Hepatocyte (in vitro differentiated cells): ENCODE measurements around the gene STEEP1.

Experiments used
- EZH2phosphoT487 ChIP-seq: fragments of 200-600 bp; sonication (generic); IDR thresholded peaks from one replicate; pipeline ENCODE4 v1.6.1; 2018; ENCODE audit warnings: antibody characterized with exemption, mild to moderate bottlenecking, low read depth, moderate library complexity; ENCODE audit not compliant: unreplicated experiment, severe bottlenecking
- TF ChIP-seq, protein P1 (sequence below): fragments of 200-600 bp; sonication (generic); IDR thresholded peaks from 2 replicates; pipeline ENCODE4 v1.5.1; 2016; ENCODE audit warnings: antibody characterized with exemption, mild to moderate bottlenecking; ENCODE audit not compliant: poor library complexity

DNA sequence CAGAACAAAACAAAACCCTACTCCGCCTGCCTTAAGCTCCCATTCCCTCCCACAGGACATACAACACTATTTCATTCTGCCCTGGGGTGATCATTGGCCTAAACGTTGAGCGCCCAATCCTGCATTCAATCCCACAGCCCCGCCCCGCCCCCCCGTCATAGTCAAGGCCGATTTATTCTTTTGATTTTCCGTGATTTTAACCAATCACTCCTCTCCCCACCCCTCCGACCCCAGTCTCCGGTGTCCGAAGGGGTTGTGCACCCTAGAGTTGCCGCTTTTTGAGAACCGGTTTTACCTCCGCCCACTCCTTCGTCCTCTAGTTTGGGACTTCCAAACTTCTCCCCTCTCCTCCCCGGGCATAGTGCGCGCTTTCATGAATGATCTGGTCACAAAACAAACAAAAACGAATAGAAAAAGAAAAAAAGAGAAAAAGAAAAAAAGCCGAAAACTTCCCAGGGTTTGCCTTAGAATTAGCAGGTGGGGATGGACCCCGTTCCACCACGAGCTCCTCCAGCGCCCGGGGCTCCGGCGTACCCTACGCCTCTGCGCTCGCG is 8.7 kb upstream of the STEEP1 start:
- TF ChIP-seq, protein P1, sequence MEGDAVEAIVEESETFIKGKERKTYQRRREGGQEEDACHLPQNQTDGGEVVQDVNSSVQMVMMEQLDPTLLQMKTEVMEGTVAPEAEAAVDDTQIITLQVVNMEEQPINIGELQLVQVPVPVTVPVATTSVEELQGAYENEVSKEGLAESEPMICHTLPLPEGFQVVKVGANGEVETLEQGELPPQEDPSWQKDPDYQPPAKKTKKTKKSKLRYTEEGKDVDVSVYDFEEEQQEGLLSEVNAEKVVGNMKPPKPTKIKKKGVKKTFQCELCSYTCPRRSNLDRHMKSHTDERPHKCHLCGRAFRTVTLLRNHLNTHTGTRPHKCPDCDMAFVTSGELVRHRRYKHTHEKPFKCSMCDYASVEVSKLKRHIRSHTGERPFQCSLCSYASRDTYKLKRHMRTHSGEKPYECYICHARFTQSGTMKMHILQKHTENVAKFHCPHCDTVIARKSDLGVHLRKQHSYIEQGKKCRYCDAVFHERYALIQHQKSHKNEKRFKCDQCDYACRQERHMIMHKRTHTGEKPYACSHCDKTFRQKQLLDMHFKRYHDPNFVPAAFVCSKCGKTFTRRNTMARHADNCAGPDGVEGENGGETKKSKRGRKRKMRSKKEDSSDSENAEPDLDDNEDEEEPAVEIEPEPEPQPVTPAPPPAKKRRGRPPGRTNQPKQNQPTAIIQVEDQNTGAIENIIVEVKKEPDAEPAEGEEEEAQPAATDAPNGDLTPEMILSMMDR: no peak
- no peak for TF ChIP-seq EZH2phosphoT487
